ENCODE data around the gene OR2AG1.

Gene OR2AG1

GRCh38 chr11:6738590-6738989, 44.2 kb upstream of the OR2AG1 start:
- no peak for DNase-seq (ENCODE audit: extremely low read depth, low read depth)
- no peak for TF ChIP-seq CTCF (IDR thresholded peaks at IDR 0.05; ENCODE audit: low read depth, low read length)

- no peak for DNase-seq (ENCODE audit: extremely low read depth, low read depth)
- no peak for TF ChIP-seq CTCF (IDR thresholded peaks at IDR 0.05; ENCODE audit: low read depth, low read length)
Observed at GRCh38 chr11:6742260-6742659, 40.6 kb upstream of the OR2AG1 start.

GRCh38 chr11:6745018-6745417, 37.8 kb upstream of the OR2AG1 start:
- DNase-seq (ENCODE audit: extremely low read depth, low read depth), result no peak
- TF ChIP-seq CTCF (IDR thresholded peaks at IDR 0.05; ENCODE audit: low read depth, low read length), result no peak

- DNase-seq (ENCODE audit: extremely low read depth, low read depth), result no peak
- no peak for TF ChIP-seq CTCF (IDR thresholded peaks at IDR 0.05; ENCODE audit: low read depth, low read length)
Observed at GRCh38 chr11:6745465-6746015, 37.3 kb upstream of the OR2AG1 start.

GRCh38 chr11:6746086-6746618, 36.7 kb upstream of the OR2AG1 start:
- TF ChIP-seq CTCF (IDR thresholded peaks at IDR 0.05; ENCODE audit: low read depth, low read length), result no peak
- DNase-seq (ENCODE audit: extremely low read depth, low read depth), result no peak

GRCh38 chr11:6746626-6747025, 36.2 kb upstream of the OR2AG1 start:
- no peak for TF ChIP-seq CTCF (IDR thresholded peaks at IDR 0.05; ENCODE audit: low read depth, low read length)
- no peak for DNase-seq (ENCODE audit: extremely low read depth, low read depth)

- DNase-seq (ENCODE audit: extremely low read depth, low read depth), result no peak
- no peak for TF ChIP-seq CTCF (IDR thresholded peaks at IDR 0.05; ENCODE audit: low read depth, low read length)
Observed at GRCh38 chr11:6747097-6747668, 35.6 kb upstream of the OR2AG1 start.

All from AG09319 (cell line).